Progenitor cell of endocrine pancreas (in vitro differentiated cells): ENCODE measurements around the gene CCDC63. TPM values are rescaled to one million over a fixed set of nuclear protein-coding genes. Genes with fewer than 3 reads are reported as not detected.

Experiments
- DNase-seq: peaks from one replicate; pipeline ENCODE4 v3.0.0; 2021; ENCODE audit warnings: low spot score; ENCODE audit not compliant: unreplicated experiment
- H3K27ac Mint-ChIP-seq: 2 replicates; pipeline ENCODE4 v1.8.0; 2021; ENCODE audit warnings: mild to moderate bottlenecking, moderate library complexity, mixed read lengths
- H3K27me3 Mint-ChIP-seq: 2 replicates; pipeline ENCODE4 v1.8.0; 2021; ENCODE audit warnings: mixed read lengths
- H3K36me3 Mint-ChIP-seq: 2 replicates; pipeline ENCODE4 v1.8.0; 2022; ENCODE audit warnings: mixed read lengths; ENCODE audit not compliant: insufficient read depth
- H3K4me1 Mint-ChIP-seq: 2 replicates; pipeline ENCODE4 v1.8.0; 2021; ENCODE audit warnings: low read depth, mixed read lengths
- H3K4me3 Mint-ChIP-seq: 2 replicates; pipeline ENCODE4 v1.8.0; 2021; ENCODE audit warnings: low read depth, mild to moderate bottlenecking, moderate library complexity, mixed read lengths
- H3K9me3 Mint-ChIP-seq: 2 replicates; pipeline ENCODE4 v1.8.0; 2021; ENCODE audit warnings: low read depth, mixed read lengths
- CTCF ChIP-seq: fragments of 200-600 bp; sonication (generic); IDR thresholded peaks from one replicate; pipeline ENCODE4 v1.5.0; 2021; ENCODE audit warnings: antibody characterized with exemption, mild to moderate bottlenecking; ENCODE audit not compliant: unreplicated experiment
- total RNA-seq: library from RNA; stranded (reverse); gene quantifications from 2 replicates; pipeline ENCODE4 v1.2.1, GENCODE V29; 2021

Gene CCDC63
- total RNA-seq, 1 donor from 2014 or later: not detected

DNA sequence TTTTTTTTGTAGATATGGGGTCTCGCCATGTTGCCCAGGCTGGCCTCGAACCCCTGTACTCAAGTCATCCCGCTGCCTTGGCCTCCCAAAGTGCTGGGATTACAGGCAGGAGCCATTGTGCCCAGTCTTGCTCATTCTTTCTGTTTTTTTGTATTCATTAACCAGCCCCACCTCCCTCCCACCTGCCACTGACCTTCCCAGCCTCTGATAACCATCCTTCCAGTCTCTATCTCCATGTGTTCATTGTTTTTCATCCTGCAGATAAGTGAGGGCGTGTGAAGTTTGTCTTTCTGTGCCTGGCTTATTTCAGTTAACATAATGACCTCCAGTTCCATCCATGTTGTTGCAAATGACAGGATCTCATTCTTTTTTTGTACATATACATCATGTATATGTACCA lies 54.6 kb downstream of the CCDC63 start:
- no peak for DNase-seq
- Mint-ChIP-seq H3K9me3 (peaks cover 6% of the 10 kb centered on the region), H3K4me1 (peaks cover 7% of the 10 kb centered on the region), H3K27me3 (no peaks in the 10 kb centered on the region), H3K27ac (no peak overlapping the region), H3K36me3 (peaks cover 1% of the 10 kb centered on the region), H3K4me3 (no peak overlapping the region)
- TF ChIP-seq CTCF: no peak

DNA sequence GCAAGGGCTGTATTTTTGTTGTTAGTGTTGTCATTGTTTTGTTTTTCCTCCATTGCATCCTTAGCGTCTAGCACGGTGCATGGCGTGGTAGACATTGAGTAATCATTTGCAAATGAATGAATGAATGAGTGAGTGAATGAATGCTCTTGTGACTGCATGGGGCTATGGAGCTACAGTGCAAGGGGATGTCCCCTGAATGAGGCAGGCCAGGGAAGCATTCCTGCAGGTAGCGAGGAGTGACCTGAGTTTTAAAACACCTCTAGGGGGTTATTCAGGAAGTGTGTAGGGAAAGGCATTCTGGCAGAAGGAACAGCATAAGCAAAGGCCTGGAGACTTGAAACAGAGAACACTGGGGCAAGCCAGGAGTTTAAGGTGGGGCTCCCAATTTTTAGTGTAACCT lies 56.7 kb downstream of the CCDC63 start:
- Mint-ChIP-seq H3K27me3 (peaks cover 8% of the 10 kb centered on the region), H3K4me1 (peaks cover 7% of the 10 kb centered on the region), H3K4me3 (no peak overlapping the region), H3K9me3 (peaks cover 6% of the 10 kb centered on the region), H3K27ac (no peak overlapping the region), H3K36me3 (peaks cover 1% of the 10 kb centered on the region)
- no peak for DNase-seq
- TF ChIP-seq CTCF: no peak

- no peak overlapping the region for H3K4me3 Mint-ChIP-seq
- H3K27me3 Mint-ChIP-seq: peaks cover 8% of the 10 kb centered on the region
- peaks cover 7% of the 10 kb centered on the region for H3K4me1 Mint-ChIP-seq
- no peak overlapping the region for H3K27ac Mint-ChIP-seq
- no peak for DNase-seq
- peaks cover 1% of the 10 kb centered on the region for H3K36me3 Mint-ChIP-seq
- TF ChIP-seq CTCF: no peak
- peaks cover 6% of the 10 kb centered on the region for H3K9me3 Mint-ChIP-seq
Measured at GRCh38 chr12:110906083-110906482, 59.3 kb downstream of the CCDC63 start.

DNA sequence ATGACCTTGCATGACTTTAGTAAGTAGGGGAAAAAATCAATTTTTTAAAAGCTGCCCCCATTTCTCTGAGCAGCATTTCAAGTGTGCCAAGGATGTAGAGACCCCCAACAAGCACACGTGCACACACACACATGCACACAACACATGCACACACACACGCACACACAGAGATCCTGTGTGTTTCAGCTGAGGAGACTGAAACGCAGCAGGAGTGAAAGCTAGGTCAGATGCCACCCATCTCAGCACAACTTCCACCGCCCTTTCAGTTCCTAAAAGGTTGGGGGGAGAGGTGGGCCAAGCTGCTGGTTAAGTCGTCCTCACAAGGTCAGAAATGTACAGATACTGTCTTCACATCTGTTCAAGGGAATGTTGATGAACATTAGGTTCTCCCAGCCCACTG lies 59.7 kb downstream of the CCDC63 start:
- Mint-ChIP-seq H3K9me3 (peaks cover 5% of the 10 kb centered on the region), H3K36me3 (peaks cover under 1% of the 10 kb centered on the region), H3K4me3 (no peak overlapping the region), H3K4me1 (peaks cover 6% of the 10 kb centered on the region), H3K27ac (no peak overlapping the region), H3K27me3 (peaks cover 8% of the 10 kb centered on the region)
- DNase-seq: no peak
- TF ChIP-seq CTCF: no peak

DNA sequence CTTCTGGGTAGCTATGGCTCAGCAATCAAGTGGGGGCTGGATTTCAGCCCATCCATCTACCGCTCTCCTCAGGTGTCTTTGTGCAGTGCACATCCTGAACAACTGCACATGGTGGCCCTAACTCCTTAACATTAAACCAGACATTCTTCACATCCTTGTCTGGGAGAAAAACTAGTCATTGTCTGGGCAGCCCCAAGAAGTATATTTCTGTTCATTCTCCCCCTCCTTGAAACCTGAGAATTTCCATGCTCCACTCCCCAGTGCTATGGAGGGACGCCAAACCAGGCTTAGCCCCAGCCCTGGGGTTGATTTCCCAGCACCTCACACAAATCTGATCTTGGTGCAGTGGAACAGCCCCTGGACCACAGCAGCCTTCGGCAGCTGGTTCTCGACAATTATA lies 60.2 kb downstream of the CCDC63 start:
- Mint-ChIP-seq H3K4me1 (peaks cover 3% of the 10 kb centered on the region), H3K4me3 (no peak overlapping the region), H3K27ac (no peak overlapping the region), H3K27me3 (peaks cover 8% of the 10 kb centered on the region), H3K36me3 (no peaks in the 10 kb centered on the region), H3K9me3 (peaks cover 3% of the 10 kb centered on the region)
- DNase-seq: no peak
- TF ChIP-seq CTCF: no peak
